Esophagus (tissue), 2 donors: ENCODE measurements around the gene ASXL1. TPM values are rescaled to one million over a fixed set of nuclear protein-coding genes. Genes with fewer than 3 reads are reported as not detected.
"Not testable (repeated sequence)": the region's sequence is repeated elsewhere in the genome, so short reads cannot be mapped to it uniquely, and the experiment has no call there.

Experiments used
- H3K27ac ChIP-seq, 2 donors: one replicate each; pipeline ENCODE4 v1.5.1; 2013; ENCODE audit warnings: low read depth in 2 of 2, mild to moderate bottlenecking in 2 of 2, inconsistent platforms in 1 of 2, low read length in 1 of 2, moderate library complexity in 1 of 2
- H3K27me3 ChIP-seq, 2 donors: one replicate each; pipeline ENCODE4 v1.6.1; 2013; ENCODE audit warnings: low read length in 2 of 2, control low read depth in 1 of 2, mild to moderate bottlenecking in 1 of 2; ENCODE audit not compliant: insufficient read depth in 2 of 2, control insufficient read depth in 1 of 2
- H3K36me3 ChIP-seq, 2 donors: one replicate each; pipeline ENCODE4 v1.6.1; 2013; ENCODE audit warnings: low read length in 1 of 2; ENCODE audit not compliant: control insufficient read depth in 2 of 2, insufficient read depth in 2 of 2
- H3K4me1 ChIP-seq, 2 donors: one replicate each; pipeline ENCODE4 v1.6.1; 2013; ENCODE audit warnings: low read length in 1 of 2; ENCODE audit not compliant: control insufficient read depth in 2 of 2, insufficient read depth in 2 of 2
- H3K4me3 ChIP-seq, 2 donors: one replicate each; pipeline ENCODE4 v1.5.1; 2013; ENCODE audit warnings: low read length in 2 of 2, mild to moderate bottlenecking in 2 of 2, low read depth in 1 of 2, moderate library complexity in 1 of 2
- H3K9me3 ChIP-seq, 2 donors: one replicate each; pipeline ENCODE4 v1.6.1; 2013; ENCODE audit warnings: mild to moderate bottlenecking in 2 of 2, low read depth in 1 of 2, low read length in 1 of 2, moderate library complexity in 1 of 2; ENCODE audit not compliant: control insufficient read depth in 2 of 2, insufficient read depth in 1 of 2
- WGBS, 2 donors: extraction: QIAGEN DNeasy Blood & Tissue Kit; methylation state at CpG; one replicate each; pipeline ENCODE4 v1.1.7; 2013; 5-methylcytosine and 5-hydroxymethylcytosine counted together
- polyA plus RNA-seq, 2 donors: library from polyadenylated mRNA; stranded (reverse); fragments of 200-250 nt; gene quantifications; one replicate each; pipeline ENCODE4 v1.2.3, GENCODE V29; 2013
- donor health status: healthy with polysubstance abuse.
- donor health status: Bipolar disorder and iron deficiency.

Gene ASXL1
- polyA plus RNA-seq, 2 donors: 13.3 to 19.7 TPM

GRCh38 chr20:32350421-32350820, 7.7 kb upstream of the ASXL1 start:
- H3K36me3 ChIP-seq: peaks cover 0 to 2% of the 10 kb centered on the region in 2 donors
- WGBS, 2 donors: 85 to 86% methylated on average over 3 of the region's 3 CpGs
- H3K27ac ChIP-seq: no peak overlapping the region
- no peaks in the 10 kb centered on the region for H3K9me3 ChIP-seq
- H3K4me3 ChIP-seq: no peak overlapping the region
- H3K4me1 ChIP-seq: no peaks in the 10 kb centered on the region
- H3K27me3 ChIP-seq: no peaks in the 10 kb centered on the region

GRCh38 chr20:32352121-32352720, 5.9 kb upstream of the ASXL1 start:
- H3K4me1 ChIP-seq: no peaks in the 10 kb centered on the region
- no peak overlapping the region for H3K4me3 ChIP-seq
- no peaks in the 10 kb centered on the region for H3K9me3 ChIP-seq
- no peak overlapping the region for H3K27ac ChIP-seq
- peaks cover 0 to 2% of the 10 kb centered on the region in 2 donors for H3K36me3 ChIP-seq
- no peaks in the 10 kb centered on the region for H3K27me3 ChIP-seq
- 87 to 89% methylated on average over 3 of the region's 3 CpGs for WGBS, 2 donors

DNA sequence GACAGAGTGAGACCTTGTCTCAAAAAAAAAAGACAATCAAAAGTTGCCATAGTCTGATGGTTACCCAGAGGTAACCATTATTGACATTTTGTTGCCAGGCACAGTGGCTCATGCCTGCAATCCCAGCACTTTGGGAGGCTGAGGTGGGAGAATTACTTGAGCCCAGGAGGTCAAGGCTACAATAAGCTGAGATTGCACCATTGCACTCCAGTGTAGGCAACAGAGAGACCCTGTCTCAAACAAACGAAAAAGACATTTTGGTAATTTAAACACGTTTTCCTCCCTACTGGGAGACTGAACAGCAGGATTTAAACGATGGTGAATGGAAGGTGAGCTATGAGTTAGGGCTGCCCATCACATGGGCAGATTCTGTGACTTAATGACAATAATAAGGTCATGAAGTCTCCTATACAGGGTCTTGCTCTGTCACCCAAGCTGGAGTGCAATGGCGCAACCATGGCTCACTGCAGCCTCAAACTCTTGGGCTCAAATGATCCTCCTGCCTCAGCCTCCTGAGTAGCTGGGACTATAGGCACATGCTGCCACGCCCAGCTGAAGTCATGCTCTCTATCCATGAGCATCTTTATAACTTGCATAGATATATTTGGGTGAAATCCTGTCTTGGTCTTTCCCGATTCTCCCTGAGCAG, 4.2 kb upstream of the ASXL1 start:
- Histone ChIP-seq H3K4me3 (no peak overlapping the region), H3K36me3 (peaks cover 0 to 2% of the 10 kb centered on the region in 2 donors), H3K4me1 (no peaks in the 10 kb centered on the region), H3K27me3 (no peaks in the 10 kb centered on the region), H3K9me3 (no peaks in the 10 kb centered on the region), H3K27ac (no peak overlapping the region)
- WGBS, 2 donors: 89 to 93% methylated on average over 6 of the region's 6 CpGs

DNA sequence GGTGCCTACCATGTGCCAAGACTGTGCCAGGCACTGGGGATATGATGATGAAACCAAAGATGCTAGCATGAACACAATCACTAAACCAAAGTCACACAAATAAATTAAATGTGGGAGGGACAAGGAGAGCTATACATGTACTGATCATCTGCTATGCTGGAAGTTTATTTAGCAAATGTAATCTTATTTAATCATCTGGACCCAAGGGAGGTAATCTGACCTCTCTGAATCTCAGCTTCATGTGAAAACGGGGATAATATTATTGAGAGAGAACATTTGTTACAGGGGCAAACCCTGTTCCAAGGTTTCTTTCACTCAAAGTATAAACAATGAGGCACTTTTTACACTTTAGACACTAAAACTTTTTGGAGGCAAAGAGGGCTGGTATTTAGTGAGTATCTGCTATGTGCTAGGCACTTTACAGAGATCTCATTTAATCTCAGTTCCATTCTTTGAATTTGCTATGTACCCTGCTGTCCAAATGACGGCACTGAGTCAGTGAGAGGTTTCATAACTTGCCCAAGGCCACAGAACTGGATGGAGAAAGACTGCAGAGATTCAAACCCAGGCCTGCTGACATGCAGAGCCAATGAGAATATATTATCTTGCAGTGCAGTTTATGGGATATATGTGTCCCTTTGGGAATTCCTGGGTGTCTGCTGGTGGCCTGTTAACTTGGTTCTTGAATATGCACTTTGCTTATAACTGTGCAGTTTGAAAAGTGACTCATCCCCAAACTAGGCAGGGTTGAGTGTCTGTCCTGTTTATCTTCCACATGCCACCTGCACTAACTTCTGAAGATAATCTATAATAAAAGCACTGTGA, 3.3 kb upstream of the ASXL1 start:
- Histone ChIP-seq H3K4me3 (no peak overlapping the region), H3K27ac (no peak overlapping the region), H3K9me3 (no peaks in the 10 kb centered on the region), H3K27me3 (no peaks in the 10 kb centered on the region), H3K36me3 (peaks cover 0 to 2% of the 10 kb centered on the region in 2 donors), H3K4me1 (no peaks in the 10 kb centered on the region)
- WGBS, 2 donors: 34 to 46% methylated on average over 2 of the region's 2 CpGs

GRCh38 chr20:32355417-32355841, 2.7 kb upstream of the ASXL1 start:
- WGBS, 2 donors: 68 to 78% methylated on average over 6 of the region's 6 CpGs
- no peak overlapping the region for H3K27ac ChIP-seq

GRCh38 chr20:32355907-32356621, 2.1 kb upstream of the ASXL1 start:
- H3K4me1 ChIP-seq, H3K36me3 ChIP-seq, H3K27ac ChIP-seq, H3K4me3 ChIP-seq, H3K9me3 ChIP-seq, H3K27me3 ChIP-seq: not testable (repeated sequence)
- 71 to 80% methylated on average over 7 of the region's 7 CpGs for WGBS, 2 donors

More at GRCh38 chr20:32355417-32355841, 2.7 kb upstream of the ASXL1 start:
- Histone ChIP-seq H3K27me3 (no peaks in the 10 kb centered on the region), H3K36me3 (peaks cover 0 to under 1% of the 10 kb centered on the region in 2 donors), H3K4me1 (no peaks in the 10 kb centered on the region), H3K4me3 (no peak overlapping the region), H3K9me3 (no peaks in the 10 kb centered on the region)

DNA sequence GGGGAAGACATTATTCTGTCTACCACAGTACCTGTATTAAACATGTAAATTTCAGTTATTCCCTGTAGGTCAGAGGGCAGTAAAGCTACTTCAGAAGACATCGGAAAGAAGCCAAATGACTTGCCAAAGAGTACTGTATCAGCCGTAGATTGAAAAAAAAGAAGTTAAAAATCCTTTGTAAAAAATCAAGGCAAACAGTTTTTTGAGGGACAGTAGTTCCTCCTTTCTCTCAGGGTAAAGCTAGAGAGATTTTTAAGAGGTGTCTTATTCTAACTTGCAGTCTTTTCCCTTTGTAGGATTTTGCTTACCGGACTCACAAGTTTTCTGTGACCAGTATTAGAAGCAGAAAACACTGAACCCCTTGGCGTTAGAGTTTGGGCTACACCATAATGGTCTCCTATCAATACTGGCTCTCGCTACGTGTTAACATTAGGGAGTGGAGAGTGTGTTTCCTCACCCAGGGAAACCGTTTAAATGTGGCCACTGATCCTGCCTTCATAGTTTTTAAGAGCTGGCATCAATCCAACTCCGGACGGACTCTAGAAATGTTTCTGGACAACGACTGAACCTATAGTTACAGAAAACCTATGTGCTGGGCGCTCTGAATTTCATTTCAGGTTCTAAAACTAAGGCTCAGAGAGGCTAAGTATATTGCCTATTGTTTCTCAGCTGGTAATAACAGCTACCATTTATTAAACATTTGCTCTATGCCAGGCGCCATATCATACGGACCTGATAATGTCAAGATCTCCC, 1.3 kb upstream of the ASXL1 start:
- Histone ChIP-seq H3K36me3 (no peaks in the 10 kb centered on the region), H3K27me3 (no peaks in the 10 kb centered on the region), H3K9me3 (no peaks in the 10 kb centered on the region), H3K27ac (no peak overlapping the region), H3K4me1 (no peaks in the 10 kb centered on the region), H3K4me3 (no peak overlapping the region)
- 41 to 45% methylated on average over 13 of the region's 13 CpGs for WGBS, 2 donors

- Histone ChIP-seq H3K9me3 (no peaks in the 10 kb centered on the region), H3K27ac (peak overlapping the region; percentile 89 to 99), H3K27me3 (no peaks in the 10 kb centered on the region), H3K36me3 (no peaks in the 10 kb centered on the region), H3K4me1 (no peaks in the 10 kb centered on the region), H3K4me3 (peak overlapping the region; percentile 86 to 88)
- WGBS, 2 donors: 1% methylated on average over 11 of the region's 11 CpGs
Measured at GRCh38 chr20:32357375-32357868, 709 bp upstream of the ASXL1 start.

- WGBS, 2 donors: 0 to 1% methylated on average over 19 to 35 of the region's 35 CpGs
Measured at GRCh38 chr20:32358632-32358882, 426 bp downstream of the ASXL1 start.

More at GRCh38 chr20:32358632-32358882, 426 bp downstream of the ASXL1 start:
- H3K27ac ChIP-seq: peak overlapping the region; percentile 99
- H3K4me1 ChIP-seq: no peaks in the 10 kb centered on the region
- H3K27me3 ChIP-seq: no peaks in the 10 kb centered on the region
- H3K4me3 ChIP-seq: peak overlapping the region; percentile 86 to 88
- H3K36me3 ChIP-seq: no peaks in the 10 kb centered on the region
- H3K9me3 ChIP-seq: no peaks in the 10 kb centered on the region
